Subcutaneous adipose tissue (tissue), 4 donors: Measurements from ENCODE around the gene ADAMTSL1. TPM values are rescaled to one million over a fixed set of nuclear protein-coding genes. Genes with fewer than 3 reads are reported as not detected.

Source experiments
- CTCF ChIP-seq: fragments of 450-650 bp; IDR thresholded peaks from one replicate; pipeline ENCODE4 v1.5.1; 2016; ENCODE audit warnings: low read depth, mild to moderate bottlenecking, control low read depth, antibody characterized with exemption, moderate library complexity
- total RNA-seq, 4 donors: library from RNA; depleted of rRNA; stranded (reverse); fragments of >200 nt; gene quantifications; one replicate each; pipeline ENCODE4 v1.1.0, GENCODE V29; 2016

The ADAMTSL1 gene
- total RNA-seq, 4 donors from 2014 or later: 0.49 to 16.4 (median 10.5) TPM

GRCh38 chr9:18707061-18707461, 233.1 kb downstream of the ADAMTSL1 start:
- TF ChIP-seq CTCF: no peak

GRCh38 chr9:18707489-18708205, 233.7 kb downstream of the ADAMTSL1 start:
- TF ChIP-seq CTCF: no peak

GRCh38 chr9:18708429-18708828, 234.5 kb downstream of the ADAMTSL1 start:
- TF ChIP-seq CTCF: no peak

GRCh38 chr9:18710065-18710464, 236.1 kb downstream of the ADAMTSL1 start:
- TF ChIP-seq CTCF: no peak

GRCh38 chr9:18717759-18718158, 243.8 kb downstream of the ADAMTSL1 start:
- no peak for TF ChIP-seq CTCF

- no peak for TF ChIP-seq CTCF
Observed at GRCh38 chr9:18718393-18718792, 244.4 kb downstream of the ADAMTSL1 start.

- no peak for TF ChIP-seq CTCF
Observed at GRCh38 chr9:18718932-18719331, 245.0 kb downstream of the ADAMTSL1 start.
